ENCODE data around the gene AMOTL2. TPM values are rescaled to one million over a fixed set of nuclear protein-coding genes. Genes with fewer than 3 reads are reported as not detected.

Gene AMOTL2
- total and polyA plus RNA-seq, 10 of the 15 experiments (the other 5 are each of a cell fraction or from before 2014, with no cell fraction given) = 0.20 to 0.33 TPM; not detected in 8

DNA sequence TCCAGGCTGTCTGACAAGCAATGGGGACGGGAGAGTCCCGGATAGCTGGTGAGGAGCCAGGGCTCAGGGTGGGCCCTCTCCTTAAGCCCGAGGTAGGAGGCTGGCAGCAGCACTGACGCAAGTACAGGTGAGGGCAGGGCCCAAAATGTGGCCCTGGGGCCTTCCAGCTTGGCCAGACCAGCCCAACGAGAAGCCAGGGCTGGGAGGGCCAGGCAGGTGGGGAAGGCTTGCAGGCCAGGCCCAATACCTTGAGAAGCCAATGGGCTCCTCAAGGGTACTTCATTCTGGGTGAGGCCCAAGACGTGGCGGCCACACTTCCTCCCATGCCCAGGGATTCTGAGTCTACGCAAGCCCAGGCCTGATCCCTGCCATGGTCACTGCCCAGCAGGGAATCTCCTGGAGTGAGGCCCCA lies 37.2 kb downstream of the AMOTL2 start:
- BruUV-seq (replicated peaks) = no TSS peak
- H3K27me3 ChIP-seq (replicated peaks in 1 of 2; ENCODE audit: control insufficient read depth in 2 of 2, insufficient read depth in 2 of 2, low read length in 1 of 2) = no peaks in the 10 kb centered on the region; a peak in 1 of 4 replicates
- no peak overlapping the region for H3K4me3 ChIP-seq
- no peaks in the 10 kb centered on the region for H3K36me3 ChIP-seq (ENCODE audit: control insufficient read depth in 2 of 2, insufficient read depth in 2 of 2, low read length in 1 of 2)
- DNase-seq (ENCODE audit: low read depth, low spot score) (no peak), FAIRE-seq (no peak), ATAC-seq (no peak)
- H4K20me1 ChIP-seq (ENCODE audit: control insufficient read depth, insufficient read depth) = no peaks in the 10 kb centered on the region
- no peaks in the 10 kb centered on the region for H3K4me1 ChIP-seq (ENCODE audit: control insufficient read depth, insufficient read depth, low read length)
- no peak overlapping the region for H2AFZ ChIP-seq (ENCODE audit: control insufficient read depth, low read depth, low read length)
- RAD21 ChIA-PET (ENCODE audit: unreplicated experiment) = no interaction called here
- H3K79me2 ChIP-seq (ENCODE audit: control insufficient read depth, insufficient read depth, low read length) = no peaks in the 10 kb centered on the region
- intact Hi-C loops (cut with micrococcal nuclease; ENCODE audit: unreplicated experiment) = no loop called here
- no peak for TF ChIP-seq IKZF1 (conservative IDR thresholded peaks at IDR 0.05)
- TF ChIP-seq SMAD1 (IDR thresholded peaks at IDR 0.05; ENCODE audit: low read depth, partially characterized antibody) = no peak
- TF ChIP-seq PRDM15 (CRISPR knock-in tag; IDR thresholded peaks at IDR 0.05) = no peak
- TF ChIP-seq MXI1 (IDR thresholded peaks at IDR 0.05; ENCODE audit: low read depth, low read length) = no peak
- TF ChIP-seq EGR1 (IDR thresholded peaks at IDR 0.05; ENCODE audit: borderline replicate concordance in 1 of 2, low read depth in 2 of 2, low read length in 2 of 2) = no peak
- TF ChIP-seq, protein P1, sequence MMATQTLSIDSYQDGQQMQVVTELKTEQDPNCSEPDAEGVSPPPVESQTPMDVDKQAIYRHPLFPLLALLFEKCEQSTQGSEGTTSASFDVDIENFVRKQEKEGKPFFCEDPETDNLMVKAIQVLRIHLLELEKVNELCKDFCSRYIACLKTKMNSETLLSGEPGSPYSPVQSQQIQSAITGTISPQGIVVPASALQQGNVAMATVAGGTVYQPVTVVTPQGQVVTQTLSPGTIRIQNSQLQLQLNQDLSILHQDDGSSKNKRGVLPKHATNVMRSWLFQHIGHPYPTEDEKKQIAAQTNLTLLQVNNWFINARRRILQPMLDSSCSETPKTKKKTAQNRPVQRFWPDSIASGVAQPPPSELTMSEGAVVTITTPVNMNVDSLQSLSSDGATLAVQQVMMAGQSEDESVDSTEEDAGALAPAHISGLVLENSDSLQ (IDR thresholded peaks at IDR 0.05) = no peak
- no peak for TF ChIP-seq SUPT20H (IDR thresholded peaks at IDR 0.05; ENCODE audit: borderline replicate concordance, control insufficient read depth, low read depth, low read length)
- TF ChIP-seq WRNIP1 (IDR thresholded peaks at IDR 0.05; ENCODE audit: borderline replicate concordance, low read depth, low read length) = no peak
- TF ChIP-seq CHD1 (IDR thresholded peaks at IDR 0.05; ENCODE audit: low read depth, low read length) = no peak
- no peak for TF ChIP-seq ATF3 (IDR thresholded peaks at IDR 0.05; ENCODE audit: borderline replicate concordance, extremely low read depth, low read depth, low read length)
- no peak for TF ChIP-seq NFYB (IDR thresholded peaks at IDR 0.05; ENCODE audit: insufficient read depth, low read depth, low read length)
- H3K9ac ChIP-seq (ENCODE audit: control insufficient read depth, insufficient read depth, low read length) = no peak overlapping the region
- SMC1A ChIA-PET (ENCODE audit: uncharacterized antibody, unreplicated experiment) = no interaction called here
- H3K4me2 ChIP-seq (ENCODE audit: control insufficient read depth, insufficient read depth) = no peak overlapping the region
- CTCF ChIA-PET = no interaction called here
- no peaks in the 10 kb centered on the region; the same call in 2 of the 3 replicates for H3K9me3 ChIP-seq (replicated peaks; ENCODE audit: control insufficient read depth, insufficient read depth, low read length)
- in situ Hi-C loops (cut with MboI) = no loop called here
- POLR2A ChIA-PET = no interaction called here
- WGBS (ENCODE audit: insufficient coverage, insufficient replicate concordance, low lambda C conversion rate, missing lambda C conversion rate) = 59% methylated on average over 5 of the region's 8 CpGs
- H3K27ac ChIP-seq (ENCODE audit: control insufficient read depth, insufficient read depth) = no peak overlapping the region
